LNCAP (cell line): ENCODE measurements around the gene C15orf61.

ENCODE experiments used
- TF ChIP-seq, protein P1 (sequence below): fragments of 450-650 bp; IDR thresholded peaks from 2 replicates; pipeline ENCODE4 v1.5.1; 2017; ENCODE audit warnings: mild to moderate bottlenecking

C15orf61 gene

DNA sequence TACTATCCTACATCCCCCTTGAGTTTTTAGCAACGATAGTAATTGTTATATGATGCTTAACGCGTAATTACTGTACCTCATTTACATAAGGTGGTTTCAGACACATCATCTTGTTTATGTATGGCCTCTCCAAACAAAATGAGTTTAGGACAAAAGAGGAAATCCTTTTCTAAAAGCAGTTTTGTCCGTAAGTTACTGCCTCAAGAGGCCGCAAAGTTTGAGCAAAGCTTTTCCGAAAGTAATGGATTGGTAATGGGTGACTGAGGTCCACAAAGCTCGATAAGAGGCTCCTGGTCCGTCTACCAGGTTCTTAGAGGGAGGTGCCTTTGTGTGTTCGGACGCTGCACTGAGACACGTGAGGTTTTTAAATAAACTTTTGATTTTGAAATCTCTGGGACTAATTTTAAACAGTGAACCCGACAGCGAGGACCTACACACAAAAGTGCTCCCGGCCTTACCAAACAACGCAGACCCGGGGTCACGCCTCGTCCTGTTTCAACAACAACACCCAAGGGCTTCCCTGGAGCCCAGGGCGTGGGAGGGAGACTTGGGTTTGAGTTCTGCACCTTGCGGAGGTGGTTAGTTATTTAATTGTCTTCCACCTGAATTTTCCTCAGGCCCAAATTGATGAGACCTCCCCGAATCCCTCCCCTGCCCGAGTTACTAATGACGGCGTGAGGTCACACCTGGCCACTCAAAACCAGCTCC, 456 bp upstream of the C15orf61 start:
- TF ChIP-seq, protein P1, sequence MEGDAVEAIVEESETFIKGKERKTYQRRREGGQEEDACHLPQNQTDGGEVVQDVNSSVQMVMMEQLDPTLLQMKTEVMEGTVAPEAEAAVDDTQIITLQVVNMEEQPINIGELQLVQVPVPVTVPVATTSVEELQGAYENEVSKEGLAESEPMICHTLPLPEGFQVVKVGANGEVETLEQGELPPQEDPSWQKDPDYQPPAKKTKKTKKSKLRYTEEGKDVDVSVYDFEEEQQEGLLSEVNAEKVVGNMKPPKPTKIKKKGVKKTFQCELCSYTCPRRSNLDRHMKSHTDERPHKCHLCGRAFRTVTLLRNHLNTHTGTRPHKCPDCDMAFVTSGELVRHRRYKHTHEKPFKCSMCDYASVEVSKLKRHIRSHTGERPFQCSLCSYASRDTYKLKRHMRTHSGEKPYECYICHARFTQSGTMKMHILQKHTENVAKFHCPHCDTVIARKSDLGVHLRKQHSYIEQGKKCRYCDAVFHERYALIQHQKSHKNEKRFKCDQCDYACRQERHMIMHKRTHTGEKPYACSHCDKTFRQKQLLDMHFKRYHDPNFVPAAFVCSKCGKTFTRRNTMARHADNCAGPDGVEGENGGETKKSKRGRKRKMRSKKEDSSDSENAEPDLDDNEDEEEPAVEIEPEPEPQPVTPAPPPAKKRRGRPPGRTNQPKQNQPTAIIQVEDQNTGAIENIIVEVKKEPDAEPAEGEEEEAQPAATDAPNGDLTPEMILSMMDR: no peak

DNA sequence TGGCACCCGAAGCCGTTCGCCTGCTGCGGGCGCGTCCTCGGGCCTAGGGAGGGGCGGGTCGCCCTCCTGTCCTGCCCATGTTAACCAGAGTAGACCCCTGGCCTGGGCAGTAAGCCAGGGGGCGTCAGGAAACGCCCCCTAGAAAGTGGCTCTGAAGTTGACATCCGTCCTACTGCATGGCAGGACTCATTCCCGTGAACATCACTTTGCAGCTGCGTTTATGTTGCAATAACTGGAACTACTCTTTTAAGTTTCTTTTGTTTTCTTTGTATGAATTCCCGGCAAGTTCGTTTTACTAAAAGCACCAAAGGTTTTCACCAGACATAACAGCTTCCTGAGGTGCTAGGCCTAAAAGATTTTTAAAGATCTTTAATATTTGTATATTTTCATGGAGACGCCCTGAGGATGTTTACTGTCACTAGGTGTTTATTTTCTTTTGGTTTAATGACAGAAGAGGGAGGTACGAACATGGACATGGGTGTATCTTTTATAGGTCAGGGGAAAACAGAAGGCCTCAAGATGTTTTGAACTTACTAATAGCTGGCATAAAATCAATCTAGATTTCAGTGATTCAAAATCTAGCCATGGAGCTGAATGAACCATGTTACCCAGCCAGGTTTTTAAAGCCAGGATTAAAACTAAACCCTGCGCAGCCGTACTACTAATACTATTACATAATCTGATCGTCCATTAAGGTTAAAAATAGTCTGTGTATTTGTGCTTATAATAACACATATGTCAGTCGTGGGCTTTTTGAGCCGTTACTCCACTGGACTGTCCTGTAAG, 1.0 kb downstream of the C15orf61 start:
- TF ChIP-seq, protein P1: no peak

DNA sequence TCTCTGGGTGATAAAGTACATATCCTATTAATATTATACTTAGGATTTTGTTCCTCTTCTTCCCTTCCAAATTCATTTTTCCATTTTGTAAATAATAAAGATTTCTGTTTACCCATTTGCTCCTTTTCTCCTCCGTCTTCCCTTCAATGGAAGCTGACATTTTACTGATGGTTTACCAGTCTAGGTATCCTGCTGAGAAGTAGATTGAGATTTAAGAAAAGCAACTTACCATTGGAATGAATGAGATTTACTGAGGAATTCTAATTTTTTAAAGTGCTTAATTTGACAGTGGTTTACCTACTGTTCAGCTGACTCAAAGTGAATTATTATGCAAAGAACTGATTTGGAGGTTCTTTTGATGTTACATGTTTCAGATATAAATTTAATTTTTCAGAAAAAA, 2.4 kb downstream of the C15orf61 start:
- TF ChIP-seq, protein P1: no peak

DNA sequence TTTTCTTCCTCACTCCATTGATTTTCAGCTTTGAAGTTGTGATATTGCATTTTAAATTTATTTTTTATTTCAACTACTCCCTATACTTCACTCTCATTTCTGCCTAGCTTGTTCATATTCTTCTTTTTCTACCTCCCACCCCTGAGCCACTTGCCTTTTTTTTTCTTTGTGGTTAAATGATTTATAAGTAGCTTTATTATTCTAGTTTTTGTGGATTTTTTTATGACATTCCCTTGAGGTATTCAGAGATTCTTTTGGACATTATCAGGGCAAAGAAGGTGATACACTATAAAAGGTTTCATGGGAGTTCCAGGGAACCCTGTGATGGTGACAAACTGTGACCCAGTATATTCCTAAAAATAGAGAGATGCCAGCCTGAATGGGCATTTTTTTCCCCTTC, 3.3 kb downstream of the C15orf61 start:
- TF ChIP-seq, protein P1: no peak

DNA sequence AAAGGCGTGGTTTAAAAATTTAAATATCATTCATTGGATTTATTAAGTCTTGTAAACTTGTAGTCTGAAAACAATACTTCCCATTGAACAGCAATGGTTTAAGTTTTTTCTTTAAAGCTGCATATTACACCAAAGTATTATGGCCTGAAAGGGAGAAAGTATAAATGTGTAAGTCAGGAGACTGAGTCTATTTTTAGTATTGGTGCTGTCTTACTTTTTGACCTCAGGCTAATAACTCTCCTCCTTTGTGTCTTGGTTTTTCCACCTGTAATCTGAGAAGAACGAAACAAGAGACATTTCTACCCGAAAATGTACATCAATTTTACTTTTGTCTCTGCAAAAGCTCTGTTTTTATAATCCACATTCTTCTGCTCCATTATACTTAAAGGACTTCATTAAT, 7.6 kb downstream of the C15orf61 start:
- TF ChIP-seq, protein P1: no peak

DNA sequence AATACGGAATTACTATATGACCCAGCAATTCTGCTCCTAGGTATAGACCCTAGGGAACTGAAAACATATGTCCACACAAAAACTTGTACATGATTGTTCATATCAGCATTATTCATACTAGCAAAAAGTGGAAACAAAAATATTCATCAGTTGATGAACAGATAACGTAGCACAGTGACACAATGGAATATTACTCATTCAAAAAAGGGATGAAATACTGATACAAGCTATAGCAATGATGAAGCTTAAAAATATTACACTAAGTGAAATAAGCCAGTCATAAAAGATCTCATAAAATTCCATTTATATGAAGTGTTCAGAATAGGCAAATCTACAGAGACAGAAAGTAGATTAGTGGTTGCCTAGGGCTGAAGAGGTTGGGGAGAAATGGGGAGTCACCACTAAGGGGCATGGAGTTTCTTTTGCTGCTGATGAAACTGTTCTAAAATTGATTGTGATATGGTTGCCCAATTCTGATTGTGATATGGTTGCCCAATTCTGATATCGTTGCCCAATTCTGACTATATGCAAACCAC, 10.5 kb downstream of the C15orf61 start:
- TF ChIP-seq, protein P1: no peak

DNA sequence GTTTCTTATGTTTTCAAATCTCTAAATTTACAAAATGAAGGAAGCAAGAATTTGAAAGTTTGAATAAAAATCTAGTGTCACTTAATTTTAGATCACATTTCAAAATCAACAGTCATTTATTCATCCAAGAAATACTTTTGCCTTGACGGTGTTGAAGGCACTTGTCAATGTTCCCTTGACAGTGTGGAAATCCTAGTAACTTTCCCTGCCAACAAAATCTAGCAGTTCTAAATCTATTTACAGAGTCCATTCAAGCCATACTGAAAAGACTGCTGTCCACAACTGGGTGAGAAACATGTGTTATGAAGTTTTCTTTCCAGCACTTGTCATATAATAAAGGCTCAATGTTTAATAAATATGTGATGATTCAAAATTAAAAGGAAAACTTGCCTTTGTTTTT, 12.9 kb downstream of the C15orf61 start:
- TF ChIP-seq, protein P1: no peak
